ENCODE data around the gene FAT3.

The FAT3 gene

DNA sequence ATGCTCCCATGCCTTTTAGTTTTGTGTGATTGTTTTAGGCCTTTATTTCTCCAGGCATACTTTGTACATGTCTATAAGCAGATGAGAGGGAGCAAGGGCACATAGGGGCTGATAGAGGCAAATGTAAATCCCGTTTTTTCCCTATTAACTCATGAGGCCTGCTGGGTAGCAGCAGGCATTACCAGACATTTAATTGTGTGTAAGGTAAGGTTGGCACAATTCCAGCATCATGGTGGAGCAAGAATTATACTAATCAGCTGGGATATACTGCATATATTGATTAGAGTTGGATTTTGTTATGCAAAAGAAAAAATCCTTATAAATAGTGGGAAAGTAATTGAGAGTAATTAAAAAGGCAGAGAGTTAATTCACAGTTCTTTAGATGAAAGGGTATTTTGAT lies 12.2 kb downstream of the FAT3 start:
- TF ChIP-seq TAF1 (IDR thresholded peaks at IDR 0.05; ENCODE audit: borderline replicate concordance, low read depth, low read length) (no peak), POLR2A (IDR thresholded peaks at IDR 0.05; ENCODE audit: low read depth, low read length) (no peak), POLR2AphosphoS5 (IDR thresholded peaks at IDR 0.05; ENCODE audit: low read depth, low read length) (no peak)
- DNase-seq (ENCODE audit: insufficient read length) (no peak), FAIRE-seq (no peak)

DNA sequence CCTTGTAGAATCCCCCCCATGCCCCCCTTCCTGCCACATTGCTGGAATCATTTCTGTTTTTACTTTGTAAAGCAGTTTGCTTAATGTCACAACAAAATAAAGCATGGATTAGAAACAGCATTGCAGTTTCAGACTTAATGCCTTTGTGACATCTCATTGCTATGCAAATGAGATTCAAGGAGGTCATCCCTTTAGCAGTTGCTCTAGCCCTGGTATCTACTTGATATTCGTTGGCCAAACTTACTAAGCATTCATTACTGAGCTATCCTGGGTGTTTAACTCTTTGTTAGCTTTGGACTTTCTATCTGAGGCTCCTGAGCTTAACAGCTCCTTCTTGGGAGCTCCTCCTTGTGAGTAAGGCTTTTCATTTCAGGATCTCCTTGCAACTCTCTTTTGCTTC lies 16.3 kb downstream of the FAT3 start:
- no peak for FAIRE-seq
- TF ChIP-seq POLR2A (IDR thresholded peaks at IDR 0.05; ENCODE audit: low read depth, low read length), result no peak
- TF ChIP-seq TAF1 (IDR thresholded peaks at IDR 0.05; ENCODE audit: borderline replicate concordance, low read depth, low read length), result no peak
- no peak for TF ChIP-seq POLR2AphosphoS5 (IDR thresholded peaks at IDR 0.05; ENCODE audit: low read depth, low read length)
- DNase-seq (ENCODE audit: insufficient read length), result no peak

DNA sequence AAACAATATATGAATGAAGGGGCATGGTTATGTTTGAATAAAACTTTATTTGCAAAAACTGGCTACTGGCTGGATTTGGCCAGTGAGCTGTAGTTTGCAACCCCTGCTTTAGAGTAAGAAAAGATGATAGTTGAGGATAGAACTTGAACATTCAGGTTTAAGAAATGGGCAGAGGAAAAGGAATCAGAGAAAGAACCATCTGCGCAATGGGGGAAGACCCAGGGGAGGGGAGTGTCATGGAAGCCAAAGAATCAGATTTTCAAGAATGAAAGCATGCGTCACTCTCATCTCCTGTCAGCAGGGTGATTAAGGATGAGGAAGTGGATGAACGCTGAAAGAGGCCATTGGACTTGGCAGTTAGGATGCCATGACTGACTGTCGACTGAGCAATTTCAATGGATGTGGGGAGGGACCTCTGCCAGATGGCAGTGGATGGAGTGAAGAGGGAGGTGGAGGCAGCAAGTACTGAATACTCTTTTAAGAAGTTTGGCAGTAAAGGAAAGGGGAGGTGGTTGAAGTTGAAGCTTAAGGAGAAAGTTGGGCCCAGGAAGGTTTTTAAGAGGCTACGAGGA lies 21.2 kb downstream of the FAT3 start:
- TF ChIP-seq POLR2AphosphoS5 (IDR thresholded peaks at IDR 0.05; ENCODE audit: low read depth, low read length) (no peak), TAF1 (IDR thresholded peaks at IDR 0.05; ENCODE audit: borderline replicate concordance, low read depth, low read length) (no peak), POLR2A (IDR thresholded peaks at IDR 0.05; ENCODE audit: low read depth, low read length) (no peak)
- DNase-seq (ENCODE audit: insufficient read length) (no peak), FAIRE-seq (no peak)

DNA sequence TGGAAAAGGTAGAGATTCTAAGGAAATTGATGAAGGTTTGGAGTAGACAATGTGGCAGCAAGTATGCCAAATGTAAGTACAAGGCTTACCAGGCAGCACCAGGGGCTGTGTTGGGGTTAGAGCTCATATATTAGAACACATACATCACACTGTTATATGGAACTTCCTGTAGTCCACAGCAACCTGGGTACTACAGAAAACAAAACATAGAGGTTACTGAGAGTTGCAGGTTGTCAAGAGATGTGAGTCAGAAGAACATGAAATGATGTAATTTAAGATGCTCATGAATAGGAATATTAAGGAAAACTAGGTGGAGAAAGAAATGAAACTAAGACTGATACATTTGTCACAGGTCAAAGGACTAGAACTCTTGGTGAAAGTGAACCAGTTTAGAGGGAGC lies 22.0 kb downstream of the FAT3 start:
- TF ChIP-seq TAF1 (IDR thresholded peaks at IDR 0.05; ENCODE audit: borderline replicate concordance, low read depth, low read length), result no peak
- no peak for TF ChIP-seq POLR2A (IDR thresholded peaks at IDR 0.05; ENCODE audit: low read depth, low read length)
- no peak for TF ChIP-seq POLR2AphosphoS5 (IDR thresholded peaks at IDR 0.05; ENCODE audit: low read depth, low read length)
- FAIRE-seq (no peak), DNase-seq (ENCODE audit: insufficient read length) (no peak)

DNA sequence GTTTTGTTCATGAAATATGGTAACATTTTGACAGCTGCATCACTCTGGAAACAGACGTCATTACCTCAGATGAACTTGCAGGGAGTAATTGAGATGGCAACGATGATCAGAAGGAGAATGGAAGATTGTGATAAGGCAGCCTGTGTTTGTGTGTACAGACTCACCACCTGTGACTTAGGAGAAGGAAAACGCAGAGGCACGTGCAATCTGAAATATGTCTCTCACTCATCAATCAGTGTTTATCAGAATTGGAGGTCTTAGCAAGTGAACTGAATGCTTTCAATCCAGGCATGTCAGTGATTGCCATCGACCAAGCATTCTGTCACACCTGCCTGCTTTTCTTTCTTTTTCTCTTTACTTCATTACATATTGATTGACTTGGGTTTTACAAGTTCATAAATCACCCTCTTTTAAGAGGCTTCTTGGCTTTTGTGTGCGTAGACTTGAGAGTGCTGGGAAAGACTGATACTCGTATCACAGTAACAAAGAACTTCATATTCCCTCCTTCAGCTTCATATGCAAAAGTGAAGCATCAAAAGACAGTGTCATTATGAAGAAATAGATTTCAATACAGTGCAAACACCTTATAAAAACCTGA lies 24.6 kb downstream of the FAT3 start:
- FAIRE-seq (no peak), DNase-seq (ENCODE audit: insufficient read length) (no peak)
- TF ChIP-seq POLR2AphosphoS5 (IDR thresholded peaks at IDR 0.05; ENCODE audit: low read depth, low read length) (no peak), POLR2A (IDR thresholded peaks at IDR 0.05; ENCODE audit: low read depth, low read length) (no peak), TAF1 (IDR thresholded peaks at IDR 0.05; ENCODE audit: borderline replicate concordance, low read depth, low read length) (no peak)

DNA sequence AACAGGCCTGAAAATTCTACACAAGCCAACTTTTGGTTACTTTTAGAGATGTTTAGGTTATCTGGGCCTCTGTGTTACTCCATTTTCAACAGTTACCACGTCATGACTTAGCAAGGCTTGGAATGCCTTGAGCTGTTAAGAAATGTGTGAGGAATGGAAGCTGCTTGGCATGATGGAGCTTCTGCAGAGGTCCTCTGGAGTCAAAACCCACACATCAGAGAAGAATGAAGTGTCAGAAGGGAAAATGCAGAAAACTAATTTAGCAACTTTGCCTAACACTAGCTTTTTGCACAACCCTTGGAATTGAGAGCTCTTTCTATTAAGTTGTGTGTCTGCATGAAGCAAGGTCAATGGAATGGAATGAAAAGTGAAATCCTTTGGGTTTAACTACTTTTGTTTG lies 27.4 kb downstream of the FAT3 start:
- FAIRE-seq, result no peak

DNA sequence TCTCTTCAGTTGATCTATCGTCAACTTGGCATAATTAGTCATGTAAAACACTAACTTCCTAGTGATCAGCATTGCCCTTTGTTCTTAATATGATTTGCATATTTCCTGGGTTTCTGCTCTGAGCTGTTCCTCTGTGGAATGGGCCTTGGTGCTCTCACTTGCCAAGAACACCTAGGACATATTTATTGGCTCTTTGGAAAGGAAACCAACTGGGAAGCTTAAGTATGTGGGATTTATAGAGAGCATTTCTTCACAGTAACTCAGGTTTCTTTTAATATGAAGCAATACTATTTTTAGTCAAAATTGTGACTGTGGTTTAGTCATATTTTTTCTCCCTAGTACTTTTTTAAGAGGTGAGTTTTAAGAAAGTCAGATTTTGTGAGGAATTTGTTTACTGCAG lies 28.8 kb downstream of the FAT3 start:
- no peak for DNase-seq (ENCODE audit: insufficient read length)
- TF ChIP-seq TAF1 (IDR thresholded peaks at IDR 0.05; ENCODE audit: borderline replicate concordance, low read depth, low read length), result no peak
- no peak for FAIRE-seq

More for the DNA sequence above, 27.4 kb downstream of the FAT3 start:
- no peak for DNase-seq (ENCODE audit: insufficient read length)
- TF ChIP-seq POLR2AphosphoS5 (IDR thresholded peaks at IDR 0.05; ENCODE audit: low read depth, low read length), result no peak
- no peak for TF ChIP-seq POLR2A (IDR thresholded peaks at IDR 0.05; ENCODE audit: low read depth, low read length)
- TF ChIP-seq TAF1 (IDR thresholded peaks at IDR 0.05; ENCODE audit: borderline replicate concordance, low read depth, low read length), result no peak

DNA sequence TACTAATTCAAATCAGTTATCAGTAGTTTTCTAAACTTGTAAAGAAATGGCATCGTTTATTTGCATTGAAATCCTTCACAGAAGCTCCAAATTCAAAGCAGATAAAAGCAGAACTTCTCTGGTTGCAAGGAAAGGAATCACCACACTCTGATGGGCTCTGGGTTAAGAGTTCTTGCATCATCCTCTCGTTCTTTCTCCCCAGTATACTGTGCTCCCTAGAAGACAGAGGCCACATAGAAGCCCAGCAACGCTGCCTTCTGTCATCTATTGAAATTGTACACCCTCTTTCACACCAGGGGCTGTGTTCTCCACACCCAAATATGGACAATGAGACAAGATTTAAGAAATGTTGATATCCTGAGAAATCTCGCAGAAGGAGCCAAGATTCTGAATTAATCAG lies 29.3 kb downstream of the FAT3 start:
- no peak for FAIRE-seq

DNA sequence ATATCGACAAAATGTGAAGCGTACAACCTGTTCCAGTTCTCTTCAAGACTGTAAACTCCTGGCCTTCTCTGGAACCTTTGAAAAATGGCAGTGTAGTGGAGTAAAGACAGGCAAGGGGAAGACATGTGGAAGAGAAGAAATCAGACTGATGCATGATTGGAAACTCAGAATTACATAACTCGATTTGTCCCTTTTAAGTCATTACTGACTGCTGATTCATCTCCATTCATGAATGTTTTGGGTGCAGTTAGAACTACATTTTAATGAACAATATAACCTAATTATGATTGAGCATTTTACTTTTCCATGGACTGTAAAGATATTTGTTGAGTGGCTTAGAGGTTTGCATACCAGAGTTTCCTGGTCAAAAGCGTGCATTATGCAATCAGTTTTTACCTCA lies 32.9 kb downstream of the FAT3 start:
- FAIRE-seq (no peak), DNase-seq (ENCODE audit: insufficient read length) (no peak)
- TF ChIP-seq POLR2AphosphoS5 (IDR thresholded peaks at IDR 0.05; ENCODE audit: low read depth, low read length) (no peak), POLR2A (IDR thresholded peaks at IDR 0.05; ENCODE audit: low read depth, low read length) (no peak), TAF1 (IDR thresholded peaks at IDR 0.05; ENCODE audit: borderline replicate concordance, low read depth, low read length) (no peak)

More for the DNA sequence above, 29.3 kb downstream of the FAT3 start:
- TF ChIP-seq POLR2AphosphoS5 (IDR thresholded peaks at IDR 0.05; ENCODE audit: low read depth, low read length), result no peak
- no peak for TF ChIP-seq TAF1 (IDR thresholded peaks at IDR 0.05; ENCODE audit: borderline replicate concordance, low read depth, low read length)
- TF ChIP-seq POLR2A (IDR thresholded peaks at IDR 0.05; ENCODE audit: low read depth, low read length), result no peak
- no peak for DNase-seq (ENCODE audit: insufficient read length)

DNA sequence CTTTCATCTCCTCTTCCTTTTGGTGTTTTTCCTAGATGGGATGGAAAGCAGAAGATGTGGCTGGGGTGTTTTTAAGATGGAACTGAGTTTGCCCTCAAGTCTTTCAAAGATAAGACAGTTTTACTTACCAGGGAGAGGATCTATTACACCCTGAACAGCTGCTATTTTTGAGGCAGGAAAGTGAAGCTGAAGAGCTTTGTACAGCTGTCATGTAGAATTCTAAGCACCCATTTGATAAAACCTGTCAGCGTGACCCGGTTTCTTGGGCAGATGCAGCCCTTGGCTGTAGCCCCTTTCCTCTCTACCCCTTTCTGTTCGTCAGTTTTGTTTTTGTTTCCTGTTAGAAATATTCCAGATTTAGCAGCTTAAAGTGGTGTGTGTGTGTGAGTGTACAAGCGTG lies 35.2 kb downstream of the FAT3 start:
- no peak for FAIRE-seq
- TF ChIP-seq POLR2AphosphoS5 (IDR thresholded peaks at IDR 0.05; ENCODE audit: low read depth, low read length) (no peak), POLR2A (IDR thresholded peaks at IDR 0.05; ENCODE audit: low read depth, low read length) (no peak), TAF1 (IDR thresholded peaks at IDR 0.05; ENCODE audit: borderline replicate concordance, low read depth, low read length) (no peak)
- DNase-seq (ENCODE audit: insufficient read length), result no peak

DNA sequence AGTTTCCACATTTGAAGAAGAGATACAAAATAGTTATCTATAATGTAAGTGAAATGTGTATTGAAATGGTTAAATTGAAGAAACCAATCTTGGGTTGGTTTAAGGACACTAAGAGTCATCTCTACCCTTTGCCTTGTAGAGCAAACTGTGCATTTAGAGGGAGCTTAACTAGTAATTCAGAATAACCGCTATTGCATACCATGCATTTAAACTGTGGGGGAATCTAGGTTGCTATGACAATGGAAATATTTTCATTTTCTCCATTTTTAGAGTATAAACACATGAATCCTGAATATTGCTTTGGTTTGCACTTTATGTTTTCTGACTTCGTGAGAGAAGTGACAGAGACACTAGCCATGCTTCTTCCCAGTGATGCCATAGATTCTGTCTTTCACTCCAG lies 39.7 kb downstream of the FAT3 start:
- no peak for TF ChIP-seq TAF1 (IDR thresholded peaks at IDR 0.05; ENCODE audit: borderline replicate concordance, low read depth, low read length)
- TF ChIP-seq POLR2A (IDR thresholded peaks at IDR 0.05; ENCODE audit: low read depth, low read length), result no peak
- TF ChIP-seq POLR2AphosphoS5 (IDR thresholded peaks at IDR 0.05; ENCODE audit: low read depth, low read length), result no peak
- DNase-seq (ENCODE audit: insufficient read length) (no peak), FAIRE-seq (no peak)

DNA sequence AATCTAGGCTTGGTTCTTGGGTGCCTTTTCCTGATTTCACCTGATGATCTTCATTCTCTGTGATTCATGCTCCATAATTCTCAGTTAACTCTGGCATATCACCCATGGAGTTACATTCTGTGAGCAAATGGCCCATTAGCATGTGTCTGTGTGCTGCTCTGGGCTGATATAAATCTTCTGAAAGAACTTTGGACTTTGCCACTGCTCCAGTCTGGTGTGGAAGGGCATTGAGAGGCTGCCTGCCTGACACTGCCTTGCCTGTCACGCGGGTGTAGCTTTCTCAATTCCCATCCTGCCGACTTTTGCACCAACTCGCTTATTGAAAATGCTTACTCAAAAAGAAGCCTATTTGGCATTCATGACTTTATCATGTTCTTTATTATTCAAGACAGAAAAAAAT lies 42.2 kb downstream of the FAT3 start:
- no peak for FAIRE-seq
- DNase-seq (ENCODE audit: insufficient read length), result no peak
- TF ChIP-seq POLR2A (IDR thresholded peaks at IDR 0.05; ENCODE audit: low read depth, low read length) (no peak), POLR2AphosphoS5 (IDR thresholded peaks at IDR 0.05; ENCODE audit: low read depth, low read length) (no peak), TAF1 (IDR thresholded peaks at IDR 0.05; ENCODE audit: borderline replicate concordance, low read depth, low read length) (no peak)
